Lower lobe of right lung (tissue), 2 donors: ENCODE measurements around the gene SPATA45. TPM values are rescaled to one million over a fixed set of nuclear protein-coding genes. Genes with fewer than 3 reads are reported as not detected.

Experiments
- ATAC-seq, 2 donors: fragments of 200-7000 bp; cut with Tn5 transposase; one replicate each; pipeline ENCODE4 v1.9.1; 2020 to 2022; ENCODE audit warnings: mild to moderate bottlenecking in 2 of 2, moderate library complexity in 2 of 2
- DNase-seq: peaks from one replicate; pipeline ENCODE4 v3.0.0-alpha.2; 2020
- H3K27ac ChIP-seq: fragments of 200-600 bp; one replicate; pipeline ENCODE4 v1.8.0; 2022
- H3K27me3 ChIP-seq: fragments of 200-600 bp; one replicate; pipeline ENCODE4 v1.8.0; 2022; ENCODE audit warnings: low read depth
- H3K36me3 ChIP-seq: fragments of 200-600 bp; one replicate; pipeline ENCODE4 v1.8.0; 2022; ENCODE audit warnings: mild to moderate bottlenecking
- H3K4me1 ChIP-seq: fragments of 200-600 bp; one replicate; pipeline ENCODE4 v1.8.0; 2022
- H3K4me3 ChIP-seq: fragments of 200-600 bp; one replicate; pipeline ENCODE4 v1.8.0; 2022; ENCODE audit warnings: mild to moderate bottlenecking
- H3K9me3 ChIP-seq: fragments of 200-600 bp; one replicate; pipeline ENCODE4 v1.8.0; 2022
- intact Hi-C: fragments of 100-400 bp; cut with DNase I; formaldehyde crosslinking; loops from one replicate; pipeline ENCODE4 v1.11.0; 2022
- long read RNA-seq: library from polyadenylated mRNA; unstranded; transcript quantifications from one replicate; pipeline ENCODE4 v2.0.0, GENCODE V29; 2021
- total RNA-seq: library from RNA; stranded (reverse); fragmentation: NEBNext Ultra II Directional; extraction: Animal tissue kit (Norgen Biotek cat#: 25700); gene quantifications from one replicate; pipeline ENCODE4 v1.2.1, GENCODE V29; 2021
- TF ChIP-seq, protein P1 (sequence below): fragments of 200-600 bp; IDR thresholded peaks from one replicate; pipeline ENCODE4 v1.8.0; 2022; ENCODE audit warnings: antibody characterized with exemption, mild to moderate bottlenecking
- donor health status: DM: no; HTN: yes; CAD: no; lungs with severe emphysema.

Gene SPATA45
- total RNA-seq: not detected
- long read RNA-seq: 0 reads

DNA sequence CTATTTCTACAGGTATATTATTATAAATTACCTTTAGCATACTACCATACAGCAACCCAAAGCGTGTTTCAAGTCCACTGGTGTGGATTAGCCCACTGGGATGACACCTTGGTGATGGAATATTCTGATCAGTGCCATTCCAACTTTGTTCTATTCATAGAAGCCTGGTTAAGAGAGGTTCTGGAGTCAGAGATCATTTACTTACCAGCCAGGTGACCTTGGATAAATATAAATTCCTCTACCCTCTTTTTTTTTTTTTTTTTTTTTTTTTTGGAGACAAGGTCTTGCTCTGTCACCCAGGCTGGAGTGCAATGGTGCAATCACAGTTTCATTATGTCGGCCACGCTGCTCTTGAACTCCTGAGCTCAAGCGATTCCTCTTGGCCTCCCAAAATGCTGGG, at the start of gene SPATA45:
Gene SPATA45, minus strand, starts transcription at position 101 of the 400 bp plus-strand sequence. CDS start 11,500 bp downstream, outside the sequence.
- no peak for DNase-seq
- no peaks in the 10 kb centered on the region for H3K36me3 ChIP-seq
- intact Hi-C loops: no loop called here
- TF ChIP-seq, protein P1, sequence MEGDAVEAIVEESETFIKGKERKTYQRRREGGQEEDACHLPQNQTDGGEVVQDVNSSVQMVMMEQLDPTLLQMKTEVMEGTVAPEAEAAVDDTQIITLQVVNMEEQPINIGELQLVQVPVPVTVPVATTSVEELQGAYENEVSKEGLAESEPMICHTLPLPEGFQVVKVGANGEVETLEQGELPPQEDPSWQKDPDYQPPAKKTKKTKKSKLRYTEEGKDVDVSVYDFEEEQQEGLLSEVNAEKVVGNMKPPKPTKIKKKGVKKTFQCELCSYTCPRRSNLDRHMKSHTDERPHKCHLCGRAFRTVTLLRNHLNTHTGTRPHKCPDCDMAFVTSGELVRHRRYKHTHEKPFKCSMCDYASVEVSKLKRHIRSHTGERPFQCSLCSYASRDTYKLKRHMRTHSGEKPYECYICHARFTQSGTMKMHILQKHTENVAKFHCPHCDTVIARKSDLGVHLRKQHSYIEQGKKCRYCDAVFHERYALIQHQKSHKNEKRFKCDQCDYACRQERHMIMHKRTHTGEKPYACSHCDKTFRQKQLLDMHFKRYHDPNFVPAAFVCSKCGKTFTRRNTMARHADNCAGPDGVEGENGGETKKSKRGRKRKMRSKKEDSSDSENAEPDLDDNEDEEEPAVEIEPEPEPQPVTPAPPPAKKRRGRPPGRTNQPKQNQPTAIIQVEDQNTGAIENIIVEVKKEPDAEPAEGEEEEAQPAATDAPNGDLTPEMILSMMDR: no peak
- H3K4me1 ChIP-seq: no peaks in the 10 kb centered on the region
- H3K27ac ChIP-seq: no peak within 1 kb of the TSS
- no peak for ATAC-seq
- no peaks in the 10 kb centered on the region for H3K27me3 ChIP-seq
- H3K4me3 ChIP-seq: no peak within 1 kb of the TSS
- no peaks in the 10 kb centered on the region for H3K9me3 ChIP-seq

DNA sequence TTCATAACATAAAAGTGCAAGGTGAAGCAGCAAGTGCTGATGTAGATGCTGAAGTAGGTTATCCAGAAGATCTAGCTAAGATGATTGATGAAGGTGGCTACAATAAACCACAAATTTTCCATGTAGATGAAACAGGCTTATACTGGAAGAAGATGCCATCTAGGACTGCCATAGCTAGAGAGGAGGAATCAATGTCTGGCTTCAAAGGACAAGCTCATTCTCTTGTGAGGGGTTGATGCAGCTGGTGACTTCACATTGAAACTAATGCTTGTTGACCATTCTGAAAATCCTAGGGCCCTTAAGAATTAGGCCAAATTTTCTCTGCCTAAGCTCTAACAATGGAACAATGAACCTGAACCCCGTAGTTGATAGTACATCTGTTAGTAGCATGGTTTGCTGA, 44.7 kb upstream of the SPATA45 start:
- H3K27me3 ChIP-seq: no peaks in the 10 kb centered on the region
- no peaks in the 10 kb centered on the region for H3K9me3 ChIP-seq
- intact Hi-C loops: no loop called here
- TF ChIP-seq, protein P1: no peak
- peaks cover 68% of the 10 kb centered on the region for H3K36me3 ChIP-seq
- no peak overlapping the region for H3K4me3 ChIP-seq
- no peak overlapping the region for H3K27ac ChIP-seq
- no peak for ATAC-seq
- no peaks in the 10 kb centered on the region for H3K4me1 ChIP-seq
- DNase-seq: no peak

DNA sequence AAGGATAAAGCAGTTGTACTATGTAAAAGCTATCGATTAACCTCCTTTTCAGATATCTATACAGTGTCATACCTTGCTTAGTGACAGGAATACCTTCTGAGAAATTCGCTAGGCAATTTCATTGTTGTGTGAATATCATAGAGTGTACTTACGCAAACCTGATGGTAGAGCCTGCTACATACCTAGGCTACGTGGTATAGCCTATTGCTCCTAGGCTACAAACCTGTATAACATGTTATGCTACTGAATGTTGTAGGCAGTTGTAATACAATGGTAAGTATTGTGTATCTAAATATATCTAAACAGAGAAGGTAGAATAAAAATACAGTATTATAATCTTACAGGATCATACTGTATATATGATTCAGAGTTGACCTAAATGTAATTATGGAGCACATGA, 37.1 kb upstream of the SPATA45 start:
- TF ChIP-seq, protein P1: no peak
- Histone ChIP-seq H3K36me3 (peaks cover 90% of the 10 kb centered on the region), H3K9me3 (no peaks in the 10 kb centered on the region), H3K4me1 (no peaks in the 10 kb centered on the region), H3K4me3 (no peak overlapping the region), H3K27ac (no peak overlapping the region), H3K27me3 (no peaks in the 10 kb centered on the region)
- intact Hi-C loops: no loop called here
- no peak for DNase-seq
- ATAC-seq: no peak

DNA sequence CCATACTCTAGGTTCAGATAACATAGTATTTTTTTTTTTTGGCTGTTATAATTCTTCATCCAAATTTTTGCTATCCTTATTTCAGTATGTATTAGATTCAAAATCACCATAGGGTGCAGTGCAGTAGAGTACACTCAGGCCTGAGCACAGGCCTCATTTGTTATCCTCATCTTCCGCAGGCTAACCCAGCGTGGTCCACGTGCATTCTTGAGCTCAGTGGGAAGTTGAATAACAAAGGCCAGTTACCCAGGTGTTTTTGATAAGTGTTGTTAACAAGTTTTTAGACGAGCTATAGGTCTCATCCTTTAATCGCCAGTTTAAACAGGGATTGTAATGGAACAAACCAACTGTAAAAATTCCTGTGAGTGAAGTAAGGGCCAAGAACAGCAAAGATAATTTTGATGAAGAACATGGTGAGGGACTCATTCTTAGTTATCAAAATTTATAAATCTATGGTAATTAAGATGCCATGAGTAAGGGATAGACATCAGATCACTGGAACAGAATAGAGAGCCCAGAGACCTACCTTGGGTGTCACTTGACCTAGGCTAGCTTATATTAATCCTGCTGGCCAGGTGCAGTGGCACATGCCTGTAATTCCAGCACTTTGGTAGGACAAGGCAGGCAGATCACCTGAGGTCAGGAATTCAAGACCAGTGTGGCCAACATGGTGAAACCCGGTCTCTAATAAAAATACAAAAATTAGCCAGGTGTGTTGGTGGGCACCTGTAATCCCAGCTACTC, 32.7 kb upstream of the SPATA45 start:
- peaks cover 71% of the 10 kb centered on the region for H3K36me3 ChIP-seq
- no peaks in the 10 kb centered on the region for H3K9me3 ChIP-seq
- TF ChIP-seq, protein P1: no peak
- no peaks in the 10 kb centered on the region for H3K4me1 ChIP-seq
- ATAC-seq: no peak
- no peaks in the 10 kb centered on the region for H3K27me3 ChIP-seq
- H3K27ac ChIP-seq: no peak overlapping the region
- intact Hi-C loops: no loop called here
- DNase-seq: no peak
- H3K4me3 ChIP-seq: no peak overlapping the region

DNA sequence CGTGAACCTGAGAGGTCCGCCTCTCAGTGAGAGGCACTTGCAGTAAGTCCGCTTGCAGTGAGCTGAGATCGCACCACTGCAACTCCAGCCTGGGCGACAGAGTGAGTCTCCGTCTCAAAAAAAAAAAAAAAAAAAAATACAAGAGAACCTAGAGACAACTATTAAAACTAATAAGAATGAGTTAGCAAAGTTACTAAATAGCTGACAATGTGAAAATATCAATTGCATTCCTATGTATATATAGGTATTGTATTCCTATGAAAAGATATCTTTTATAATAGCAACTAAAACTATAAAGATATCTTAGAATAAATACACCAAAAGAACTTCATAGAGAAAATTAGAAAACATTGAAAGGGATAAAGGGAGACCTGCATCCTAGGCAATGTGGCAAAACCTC, 31.0 kb upstream of the SPATA45 start:
- no peak overlapping the region for H3K27ac ChIP-seq
- no peak overlapping the region for H3K4me3 ChIP-seq
- TF ChIP-seq, protein P1: no peak
- ATAC-seq (no peak), DNase-seq (no peak)
- H3K9me3 ChIP-seq: no peaks in the 10 kb centered on the region
- H3K36me3 ChIP-seq: peaks cover 70% of the 10 kb centered on the region
- intact Hi-C loops: no loop called here
- no peaks in the 10 kb centered on the region for H3K4me1 ChIP-seq
- no peaks in the 10 kb centered on the region for H3K27me3 ChIP-seq
